Measurements from ENCODE around the gene TGFBR3L.
A peak's percentile ranks its signal among the peaks of the same experiment; 100 is the strongest.

TGFBR3L gene

DNA sequence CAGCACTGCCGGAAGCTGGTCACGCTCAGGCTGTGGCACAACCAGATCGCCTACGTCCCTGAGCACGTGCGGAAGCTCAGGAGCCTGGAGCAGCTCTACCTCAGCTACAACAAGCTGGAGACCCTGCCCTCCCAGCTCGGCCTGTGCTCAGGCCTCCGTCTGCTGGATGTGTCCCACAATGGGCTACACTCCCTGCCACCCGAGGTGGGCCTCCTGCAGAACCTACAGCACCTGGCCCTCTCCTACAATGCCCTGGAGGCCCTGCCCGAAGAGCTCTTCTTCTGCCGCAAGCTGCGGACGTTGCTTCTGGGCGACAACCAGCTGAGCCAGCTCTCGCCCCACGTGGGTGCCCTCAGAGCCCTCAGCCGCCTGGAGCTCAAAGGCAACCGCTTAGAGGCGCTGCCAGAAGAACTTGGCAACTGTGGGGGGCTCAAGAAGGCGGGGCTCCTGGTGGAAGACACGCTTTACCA, 14.2 kb upstream of the TGFBR3L start:
- H3K4me3 ChIP-seq (ENCODE audit: control insufficient read depth, low read depth, low read length): no peak overlapping the region
- DNase-seq (ENCODE audit: low read depth): no peak
- TF ChIP-seq, protein P1, sequence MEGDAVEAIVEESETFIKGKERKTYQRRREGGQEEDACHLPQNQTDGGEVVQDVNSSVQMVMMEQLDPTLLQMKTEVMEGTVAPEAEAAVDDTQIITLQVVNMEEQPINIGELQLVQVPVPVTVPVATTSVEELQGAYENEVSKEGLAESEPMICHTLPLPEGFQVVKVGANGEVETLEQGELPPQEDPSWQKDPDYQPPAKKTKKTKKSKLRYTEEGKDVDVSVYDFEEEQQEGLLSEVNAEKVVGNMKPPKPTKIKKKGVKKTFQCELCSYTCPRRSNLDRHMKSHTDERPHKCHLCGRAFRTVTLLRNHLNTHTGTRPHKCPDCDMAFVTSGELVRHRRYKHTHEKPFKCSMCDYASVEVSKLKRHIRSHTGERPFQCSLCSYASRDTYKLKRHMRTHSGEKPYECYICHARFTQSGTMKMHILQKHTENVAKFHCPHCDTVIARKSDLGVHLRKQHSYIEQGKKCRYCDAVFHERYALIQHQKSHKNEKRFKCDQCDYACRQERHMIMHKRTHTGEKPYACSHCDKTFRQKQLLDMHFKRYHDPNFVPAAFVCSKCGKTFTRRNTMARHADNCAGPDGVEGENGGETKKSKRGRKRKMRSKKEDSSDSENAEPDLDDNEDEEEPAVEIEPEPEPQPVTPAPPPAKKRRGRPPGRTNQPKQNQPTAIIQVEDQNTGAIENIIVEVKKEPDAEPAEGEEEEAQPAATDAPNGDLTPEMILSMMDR (conservative IDR thresholded peaks at IDR 0.05; ENCODE audit: control insufficient read depth, insufficient read depth, low read depth, low read length): no peak

DNA sequence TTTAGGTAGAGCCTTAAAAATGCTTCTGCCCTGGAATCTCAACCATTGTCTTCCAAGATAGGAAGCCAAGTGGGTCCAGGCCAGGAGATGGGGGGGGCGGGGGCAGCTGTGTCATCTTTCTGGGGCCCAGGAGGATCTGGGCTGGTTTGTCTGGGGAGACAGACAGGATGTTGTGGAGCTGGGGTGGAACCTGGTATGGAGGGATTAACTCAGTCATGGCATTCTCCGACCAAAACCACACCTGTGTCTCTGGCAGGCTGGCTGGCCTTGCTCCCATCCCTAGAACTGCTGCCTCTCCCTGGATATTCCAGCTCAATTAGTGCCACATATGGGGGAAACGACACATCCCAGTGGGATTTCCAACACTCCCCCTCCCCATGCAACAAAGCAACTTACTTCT, 13.7 kb upstream of the TGFBR3L start:
- no peak for DNase-seq (ENCODE audit: low read depth)
- no peak overlapping the region for H3K4me3 ChIP-seq (ENCODE audit: control insufficient read depth, low read depth, low read length)
- TF ChIP-seq, protein P1 (conservative IDR thresholded peaks at IDR 0.05; ENCODE audit: control insufficient read depth, insufficient read depth, low read depth, low read length): no peak

DNA sequence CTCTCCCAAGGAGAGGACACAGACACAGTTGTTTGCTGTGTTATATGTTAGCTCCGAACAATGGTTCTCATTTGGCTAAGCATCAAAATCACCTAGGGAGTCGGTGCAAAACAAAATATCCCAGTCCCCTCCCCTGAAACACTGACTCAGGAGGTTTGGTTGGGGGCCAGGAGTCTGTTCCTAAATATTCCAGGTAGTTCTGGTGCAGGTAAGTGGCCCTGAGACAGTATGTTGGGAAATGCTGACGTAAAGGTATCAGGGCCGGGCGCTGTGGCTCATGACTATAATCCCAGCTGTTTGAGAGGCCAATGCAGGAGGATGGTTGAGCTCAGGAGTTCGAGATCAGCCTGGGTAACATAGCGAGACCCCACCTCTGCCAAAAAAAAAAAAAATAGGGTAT, 13.3 kb upstream of the TGFBR3L start:
- no peak overlapping the region for H3K4me3 ChIP-seq (ENCODE audit: control insufficient read depth, low read depth, low read length)
- no peak for DNase-seq (ENCODE audit: low read depth)
- TF ChIP-seq, protein P1 (conservative IDR thresholded peaks at IDR 0.05; ENCODE audit: control insufficient read depth, insufficient read depth, low read depth, low read length): no peak

DNA sequence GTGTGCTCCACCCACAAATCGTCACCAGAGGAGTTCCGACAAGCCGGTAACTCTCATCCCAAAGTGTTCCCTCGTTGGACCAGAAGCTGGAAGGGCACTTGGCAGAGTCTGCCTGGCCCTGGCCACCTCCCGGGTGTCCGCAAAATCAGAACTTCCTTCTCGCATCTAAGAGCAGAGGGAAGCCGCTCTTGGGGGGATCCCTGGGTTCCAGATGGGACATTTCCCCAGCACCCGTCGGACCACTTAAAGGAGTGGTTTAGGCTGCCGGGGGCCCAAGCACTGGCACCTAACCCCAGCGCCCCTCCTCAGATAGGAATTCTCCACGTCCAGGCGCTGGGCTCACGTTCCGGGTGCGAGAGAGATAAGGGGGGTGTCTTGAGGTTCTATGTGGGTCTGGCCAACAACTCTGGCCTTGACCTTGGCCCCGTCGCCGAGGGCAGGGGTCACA, 11.8 kb upstream of the TGFBR3L start:
- no peak for DNase-seq (ENCODE audit: low read depth)
- H3K4me3 ChIP-seq (ENCODE audit: control insufficient read depth, low read depth, low read length): peak overlapping the region; percentile 69
- TF ChIP-seq, protein P1 (conservative IDR thresholded peaks at IDR 0.05; ENCODE audit: control insufficient read depth, insufficient read depth, low read depth, low read length): no peak

DNA sequence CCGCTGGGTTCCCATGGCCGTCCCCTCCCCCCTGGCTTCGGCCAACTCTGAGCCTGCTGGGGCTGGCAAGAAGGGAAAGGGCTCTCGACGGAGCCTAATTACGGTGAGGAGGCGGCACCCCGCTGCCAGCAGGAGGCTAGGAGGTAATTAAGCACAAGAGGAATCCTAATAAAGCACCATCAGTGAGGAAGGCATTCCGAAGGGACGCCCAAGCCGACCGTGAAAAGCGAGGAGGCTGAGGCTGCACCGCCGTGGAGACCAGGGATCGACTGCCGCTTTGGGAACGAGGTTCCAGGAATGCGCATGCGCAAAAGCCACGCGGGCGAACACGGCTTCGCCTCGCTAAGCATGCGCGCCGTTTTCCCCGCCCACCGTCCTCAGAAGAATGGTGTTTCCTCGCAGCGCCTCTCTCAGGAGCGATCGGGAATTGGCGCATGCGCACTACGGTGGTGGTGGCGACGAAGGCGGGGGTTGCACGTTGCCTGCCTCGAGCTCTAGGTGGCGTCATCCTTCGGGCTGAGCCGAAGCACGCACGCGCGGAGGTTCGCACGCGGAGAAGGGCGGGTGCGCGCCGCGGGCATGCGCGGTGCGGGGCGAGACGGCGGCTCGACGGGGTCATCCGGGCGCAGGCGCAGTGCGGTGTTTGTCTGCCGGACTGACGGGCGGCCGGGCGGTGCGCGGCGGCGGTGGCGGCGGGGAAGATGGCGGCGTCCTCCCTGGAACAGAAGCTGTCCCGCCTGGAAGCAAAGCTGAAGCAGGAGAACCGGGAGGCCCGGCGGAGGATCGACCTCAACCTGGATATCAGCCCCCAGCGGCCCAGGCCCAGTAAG, 11.2 kb upstream of the TGFBR3L start, which contains the start of gene MAP2K7:
Gene MAP2K7 (plus strand): TSS at position 634 of the 830 bp plus-strand sequence. CDS start 68 bp downstream, at position 702.
- DNase-seq (ENCODE audit: low read depth): peak; percentile 99
- H3K4me3 ChIP-seq (ENCODE audit: control insufficient read depth, low read depth, low read length): peak within 1 kb of the TSS; percentile 81
- TF ChIP-seq, protein P1 (conservative IDR thresholded peaks at IDR 0.05; ENCODE audit: control insufficient read depth, insufficient read depth, low read depth, low read length): peak; percentile 32

DNA sequence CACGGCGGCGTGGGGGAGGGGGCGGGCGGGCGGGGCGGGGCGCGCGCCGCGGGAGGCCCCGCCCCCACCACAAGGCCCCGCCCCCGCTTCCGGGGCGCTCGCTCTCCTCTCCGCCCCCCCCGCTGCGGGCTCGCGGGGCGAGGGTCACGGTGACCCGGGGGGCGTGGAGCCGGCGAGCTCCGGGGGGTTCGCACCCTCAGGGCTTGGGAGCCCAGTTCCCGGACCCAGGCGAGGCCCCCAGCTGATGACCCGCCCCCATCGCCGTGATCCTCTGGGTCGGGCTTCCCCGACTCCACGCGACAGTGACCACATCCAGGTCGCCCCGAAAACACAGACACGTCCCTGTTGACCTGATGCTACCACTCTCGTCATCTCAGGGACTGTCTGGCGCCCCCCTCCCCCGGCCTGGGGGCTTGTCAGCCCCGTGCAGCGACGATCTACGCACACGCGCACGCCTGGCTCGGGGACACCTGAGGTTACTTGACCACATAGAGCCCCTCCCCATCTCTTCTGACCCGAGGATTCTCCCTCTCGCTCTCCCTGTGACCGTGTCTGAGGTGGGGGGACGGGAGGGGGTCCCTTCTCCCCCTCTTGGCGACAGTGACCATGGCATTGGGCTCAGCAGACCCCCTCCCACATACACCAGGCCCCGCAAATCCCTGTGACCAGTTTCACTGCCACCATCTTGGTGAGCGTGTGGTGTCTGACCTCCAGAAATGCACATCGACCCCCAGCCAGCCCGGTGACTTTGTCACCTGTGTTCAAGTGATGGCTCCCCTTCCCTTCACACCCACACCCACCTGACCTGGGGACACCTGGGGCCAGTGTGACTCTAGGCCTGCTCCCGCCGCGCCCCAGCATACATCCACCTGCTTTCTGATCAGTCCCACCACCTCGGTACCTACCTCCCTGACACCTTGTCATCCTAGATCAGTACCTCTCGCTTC, 10.3 kb upstream of the TGFBR3L start:
- no peak for DNase-seq (ENCODE audit: low read depth)
- peak overlapping the region; percentile 81 for H3K4me3 ChIP-seq (ENCODE audit: control insufficient read depth, low read depth, low read length)
- TF ChIP-seq, protein P1 (conservative IDR thresholded peaks at IDR 0.05; ENCODE audit: control insufficient read depth, insufficient read depth, low read depth, low read length): no peak
